GM10847 (cell line): Measurements from ENCODE around the gene EGFR.

Experiments used
- POLR2A ChIP-seq: IDR thresholded peaks from 2 replicates; pipeline ENCODE4 v1.6.1; 2011; ENCODE audit not compliant: insufficient read length; ENCODE audit errors: extremely low read depth

EGFR gene

GRCh38 chr7:55121249-55121648 lies 102.4 kb downstream of the EGFR start:
- TF ChIP-seq POLR2A: no peak

- TF ChIP-seq POLR2A: no peak
Observed at GRCh38 chr7:55122263-55122662, 103.4 kb downstream of the EGFR start.

- TF ChIP-seq POLR2A: no peak
Observed at GRCh38 chr7:55124989-55125875, 106.4 kb downstream of the EGFR start.

GRCh38 chr7:55127135-55127551 lies 108.3 kb downstream of the EGFR start:
- TF ChIP-seq POLR2A: no peak

GRCh38 chr7:55127622-55128081 lies 108.8 kb downstream of the EGFR start:
- no peak for TF ChIP-seq POLR2A

- TF ChIP-seq POLR2A: no peak
Observed at GRCh38 chr7:55128693-55129394, 110.0 kb downstream of the EGFR start.

- TF ChIP-seq POLR2A: no peak
Observed at GRCh38 chr7:55129541-55130394, 111.0 kb downstream of the EGFR start.

- TF ChIP-seq POLR2A: no peak
Observed at GRCh38 chr7:55130395-55131141, 111.8 kb downstream of the EGFR start.

GRCh38 chr7:55131142-55131929 lies 112.5 kb downstream of the EGFR start:
- no peak for TF ChIP-seq POLR2A

- TF ChIP-seq POLR2A: no peak
Observed at GRCh38 chr7:55132550-55132889, 113.7 kb downstream of the EGFR start.

GRCh38 chr7:55132890-55133551 lies 114.2 kb downstream of the EGFR start:
- no peak for TF ChIP-seq POLR2A

GRCh38 chr7:55133630-55134358 lies 115.0 kb downstream of the EGFR start:
- TF ChIP-seq POLR2A: no peak

- no peak for TF ChIP-seq POLR2A
Observed at GRCh38 chr7:55134359-55134725, 115.5 kb downstream of the EGFR start.
